HG03039 (cell line): ENCODE results near the gene RAB35.
"Not testable (repeated sequence)": the region's sequence is repeated elsewhere in the genome, so short reads cannot be mapped to it uniquely, and the experiment has no call there.

Experiments
- ATAC-seq: cut with Tn5 transposase; IDR thresholded peaks from one replicate; pipeline ENCODE4 v1.9.1; 2021; ENCODE audit warnings: mild to moderate bottlenecking, moderate library complexity; ENCODE audit not compliant: unreplicated experiment

The RAB35 gene

GRCh38 chr12:120064054-120064940 is 52.3 kb downstream of the RAB35 start:
- no peak for ATAC-seq

- no peak for ATAC-seq
Observed at GRCh38 chr12:120062976-120063579, 53.5 kb downstream of the RAB35 start.

GRCh38 chr12:120061575-120062214 is 54.9 kb downstream of the RAB35 start:
- no peak for ATAC-seq

GRCh38 chr12:120060717-120061116 is 55.8 kb downstream of the RAB35 start:
- ATAC-seq: no peak

GRCh38 chr12:120060196-120060595 is 56.4 kb downstream of the RAB35 start:
- ATAC-seq: no peak

GRCh38 chr12:120056739-120057138 is 59.8 kb downstream of the RAB35 start:
- ATAC-seq: no peak

GRCh38 chr12:120055231-120056000 is 61.1 kb downstream of the RAB35 start:
- ATAC-seq: no peak

- ATAC-seq: no peak
Observed at GRCh38 chr12:120054293-120054692, 62.3 kb downstream of the RAB35 start.

- no peak for ATAC-seq
Observed at GRCh38 chr12:120051535-120051934, 65.0 kb downstream of the RAB35 start.

GRCh38 chr12:120049426-120049825 is 67.1 kb downstream of the RAB35 start:
- ATAC-seq: no peak

GRCh38 chr12:120048263-120048662 is 68.3 kb downstream of the RAB35 start:
- ATAC-seq: no peak

- ATAC-seq: no peak
Observed at GRCh38 chr12:120047072-120047471, 69.5 kb downstream of the RAB35 start.

- not testable (repeated sequence) for ATAC-seq
Observed at GRCh38 chr12:120045367-120045766, 71.2 kb downstream of the RAB35 start.
